ENCODE measurements around the gene ABCC8. TPM values are rescaled to one million over a fixed set of nuclear protein-coding genes. Genes with fewer than 3 reads are reported as not detected.

Gene ABCC8
- total and polyA plus RNA-seq, 2 donors from 2014 or later, result 1.3 to 3.2 TPM

GRCh38 chr11:17394743-17395390 is 81.8 kb downstream of the ABCC8 start:
- Histone ChIP-seq H3K4me1 (ENCODE audit: control insufficient read depth in 2 of 3, insufficient read depth in 2 of 3, low read depth in 1 of 3, low read length in 3 of 3) (no peaks in the 10 kb centered on the region), H3K36me3 (ENCODE audit: control insufficient read depth in 2 of 3, insufficient read depth in 3 of 3, low read length in 3 of 3) (no peaks in the 10 kb centered on the region), H3K4me3 (ENCODE audit: low read length in 3 of 3) (no peak overlapping the region), H3K9me3 (ENCODE audit: control insufficient read depth in 2 of 3, insufficient read depth in 1 of 3, low read length in 3 of 3) (no peaks in the 10 kb centered on the region), H3K27ac (ENCODE audit: low read depth in 2 of 2, low read length in 2 of 2) (no peak overlapping the region), H3K27me3 (ENCODE audit: control insufficient read depth, insufficient read depth, low read length) (no peaks in the 10 kb centered on the region), H3K9ac (ENCODE audit: low read length in 3 of 3) (no peak overlapping the region)
- TF ChIP-seq CTCF (IDR thresholded peaks at IDR 0.05; ENCODE audit: borderline replicate concordance, extremely low read depth, insufficient read depth), result no peak
- no peak for DNase-seq
- intact Hi-C loops (cut with DNase I), result no loop called here
- FAIRE-seq, result no peak

GRCh38 chr11:17393472-17393871 is 83.2 kb downstream of the ABCC8 start:
- Histone ChIP-seq H3K4me1 (ENCODE audit: control insufficient read depth in 2 of 3, insufficient read depth in 2 of 3, low read depth in 1 of 3, low read length in 3 of 3) (no peaks in the 10 kb centered on the region), H3K4me3 (ENCODE audit: low read length in 3 of 3) (no peak overlapping the region), H3K27me3 (ENCODE audit: control insufficient read depth, insufficient read depth, low read length) (no peaks in the 10 kb centered on the region), H3K9me3 (ENCODE audit: control insufficient read depth in 2 of 3, insufficient read depth in 1 of 3, low read length in 3 of 3) (no peaks in the 10 kb centered on the region), H3K9ac (ENCODE audit: low read length in 3 of 3) (no peak overlapping the region), H3K36me3 (ENCODE audit: control insufficient read depth in 2 of 3, insufficient read depth in 3 of 3, low read length in 3 of 3) (no peaks in the 10 kb centered on the region), H3K27ac (ENCODE audit: low read depth in 2 of 2, low read length in 2 of 2) (no peak overlapping the region)
- TF ChIP-seq CTCF (IDR thresholded peaks at IDR 0.05; ENCODE audit: borderline replicate concordance, extremely low read depth, insufficient read depth), result no peak
- DNase-seq, result no peak
- intact Hi-C loops (cut with DNase I), result no loop called here
- no peak for FAIRE-seq

- H3K9ac ChIP-seq (ENCODE audit: low read length in 3 of 3), result no peak overlapping the region
- intact Hi-C loops (cut with DNase I), result no loop called here
- H3K27ac ChIP-seq (ENCODE audit: low read depth in 2 of 2, low read length in 2 of 2), result no peak overlapping the region
- TF ChIP-seq CTCF (IDR thresholded peaks at IDR 0.05; ENCODE audit: borderline replicate concordance, extremely low read depth, insufficient read depth), result no peak
- no peak overlapping the region for H3K4me3 ChIP-seq (ENCODE audit: low read length in 3 of 3)
- no peaks in the 10 kb centered on the region for H3K27me3 ChIP-seq (ENCODE audit: control insufficient read depth, insufficient read depth, low read length)
- no peaks in the 10 kb centered on the region for H3K9me3 ChIP-seq (ENCODE audit: control insufficient read depth in 2 of 3, insufficient read depth in 1 of 3, low read length in 3 of 3)
- no peaks in the 10 kb centered on the region for H3K36me3 ChIP-seq (ENCODE audit: control insufficient read depth in 2 of 3, insufficient read depth in 3 of 3, low read length in 3 of 3)
- no peak for DNase-seq
- H3K4me1 ChIP-seq (ENCODE audit: control insufficient read depth in 2 of 3, insufficient read depth in 2 of 3, low read depth in 1 of 3, low read length in 3 of 3), result no peaks in the 10 kb centered on the region
- FAIRE-seq, result no peak
These were observed 83.8 kb downstream of the ABCC8 start for GRCh38 chr11:17392872-17393271.

Data from kidney (tissue), 14 donors.